Stimulated activated CD8-positive, alpha-beta memory T cell treated with anti-CD3 and anti-CD28 coated beads, Interleukin-4, amount 100 ng/mL, for 24 hours (primary cell): ENCODE measurements around the gene SIM2.
"Not testable (repeated sequence)": the region's sequence is repeated elsewhere in the genome, so short reads cannot be mapped to it uniquely, and the experiment has no call there.

Source experiments
- DNase-seq: peaks from one replicate; pipeline ENCODE4 v3.0.0-alpha.2; 2020; ENCODE audit warnings: low read depth

The SIM2 gene, protein sequence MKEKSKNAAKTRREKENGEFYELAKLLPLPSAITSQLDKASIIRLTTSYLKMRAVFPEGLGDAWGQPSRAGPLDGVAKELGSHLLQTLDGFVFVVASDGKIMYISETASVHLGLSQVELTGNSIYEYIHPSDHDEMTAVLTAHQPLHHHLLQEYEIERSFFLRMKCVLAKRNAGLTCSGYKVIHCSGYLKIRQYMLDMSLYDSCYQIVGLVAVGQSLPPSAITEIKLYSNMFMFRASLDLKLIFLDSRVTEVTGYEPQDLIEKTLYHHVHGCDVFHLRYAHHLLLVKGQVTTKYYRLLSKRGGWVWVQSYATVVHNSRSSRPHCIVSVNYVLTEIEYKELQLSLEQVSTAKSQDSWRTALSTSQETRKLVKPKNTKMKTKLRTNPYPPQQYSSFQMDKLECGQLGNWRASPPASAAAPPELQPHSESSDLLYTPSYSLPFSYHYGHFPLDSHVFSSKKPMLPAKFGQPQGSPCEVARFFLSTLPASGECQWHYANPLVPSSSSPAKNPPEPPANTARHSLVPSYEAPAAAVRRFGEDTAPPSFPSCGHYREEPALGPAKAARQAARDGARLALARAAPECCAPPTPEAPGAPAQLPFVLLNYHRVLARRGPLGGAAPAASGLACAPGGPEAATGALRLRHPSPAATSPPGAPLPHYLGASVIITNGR

DNA sequence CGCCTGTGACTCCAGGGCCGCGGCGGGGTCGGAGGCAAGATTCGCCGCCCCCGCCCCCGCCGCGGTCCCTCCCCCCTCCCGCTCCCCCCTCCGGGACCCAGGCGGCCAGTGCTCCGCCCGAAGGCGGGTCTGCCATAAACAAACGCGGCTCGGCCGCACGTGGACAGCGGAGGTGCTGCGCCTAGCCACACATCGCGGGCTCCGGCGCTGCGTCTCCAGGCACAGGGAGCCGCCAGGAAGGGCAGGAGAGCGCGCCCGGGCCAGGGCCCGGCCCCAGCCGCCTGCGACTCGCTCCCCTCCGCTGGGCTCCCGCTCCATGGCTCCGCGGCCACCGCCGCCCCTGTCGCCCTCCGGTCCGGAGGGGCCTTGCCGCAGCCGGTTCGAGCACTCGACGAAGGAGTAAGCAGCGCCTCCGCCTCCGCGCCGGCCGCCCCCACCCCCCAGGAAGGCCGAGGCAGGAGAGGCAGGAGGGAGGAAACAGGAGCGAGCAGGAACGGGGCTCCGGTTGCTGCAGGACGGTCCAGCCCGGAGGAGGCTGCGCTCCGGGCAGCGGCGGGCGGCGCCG, at the start of gene SIM2:
Gene SIM2, plus strand, starts transcription at position 135 of the 565 bp plus-strand sequence. CDS start 632 bp downstream, outside the sequence.
- DNase-seq, result no peak

DNA sequence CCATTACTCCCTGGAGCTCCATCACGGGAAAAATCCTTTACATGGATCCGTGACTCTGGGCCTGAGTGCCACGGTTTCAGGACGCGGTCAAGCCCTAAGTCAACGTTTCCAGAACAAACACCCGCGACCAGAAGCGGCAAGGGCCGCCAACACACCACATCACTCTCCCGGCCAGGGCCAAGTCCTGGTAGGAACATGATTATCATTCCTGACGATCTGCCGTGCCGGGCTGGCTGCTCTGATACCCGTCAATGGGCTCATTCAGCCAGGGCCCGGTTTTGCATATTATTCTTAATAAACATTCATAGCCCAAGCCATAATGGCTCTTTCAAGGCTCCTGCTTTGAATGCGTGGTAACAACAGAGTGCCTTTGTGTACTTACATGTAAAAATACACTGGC, 44.6 kb upstream of the SIM2 start:
- no peak for DNase-seq

DNA sequence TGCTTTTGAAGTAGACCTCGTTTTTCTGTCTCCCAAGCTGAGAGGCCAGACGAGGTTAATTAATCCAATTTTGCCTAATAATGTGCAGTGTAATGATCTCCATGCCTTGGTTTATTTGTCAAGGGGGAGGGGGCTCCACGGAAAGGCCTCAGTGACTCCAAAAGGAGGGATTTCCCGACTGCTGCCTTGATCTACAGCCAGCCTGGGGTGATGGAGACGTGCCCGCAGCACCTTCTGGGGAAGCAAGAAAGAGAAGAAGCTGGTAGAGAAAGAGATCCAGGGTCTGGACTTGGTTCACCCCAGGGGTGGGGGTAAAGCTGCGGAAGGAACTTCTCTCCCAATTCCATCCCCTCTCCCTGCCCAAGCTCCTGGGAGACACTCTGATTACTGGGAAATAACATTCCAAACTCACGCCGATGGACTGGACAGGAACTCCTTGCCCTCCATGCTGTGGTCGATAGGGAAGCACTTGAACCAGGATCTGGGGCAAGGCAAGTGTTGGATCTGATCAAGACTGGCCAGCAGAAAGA, 44.1 kb upstream of the SIM2 start:
- no peak for DNase-seq

DNA sequence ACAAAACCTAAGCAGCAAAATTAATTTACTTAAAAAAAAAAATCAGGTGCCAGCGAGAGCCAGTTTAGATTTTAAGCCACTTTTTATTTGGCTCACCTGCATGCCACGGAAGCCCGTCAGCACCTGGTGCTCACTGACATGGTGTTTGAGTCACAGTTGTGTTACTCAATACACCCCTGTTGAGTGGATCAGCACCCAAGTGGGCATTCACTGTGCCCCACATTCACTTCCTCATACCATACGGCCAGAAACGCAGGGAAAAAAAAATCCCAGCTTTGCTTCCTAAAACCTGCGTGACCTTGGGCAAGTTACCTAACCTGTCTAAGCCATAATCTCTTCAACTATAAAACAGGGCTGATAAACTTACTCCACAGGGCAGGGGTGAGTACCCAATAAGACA, 42.8 kb upstream of the SIM2 start:
- DNase-seq, result no peak

DNA sequence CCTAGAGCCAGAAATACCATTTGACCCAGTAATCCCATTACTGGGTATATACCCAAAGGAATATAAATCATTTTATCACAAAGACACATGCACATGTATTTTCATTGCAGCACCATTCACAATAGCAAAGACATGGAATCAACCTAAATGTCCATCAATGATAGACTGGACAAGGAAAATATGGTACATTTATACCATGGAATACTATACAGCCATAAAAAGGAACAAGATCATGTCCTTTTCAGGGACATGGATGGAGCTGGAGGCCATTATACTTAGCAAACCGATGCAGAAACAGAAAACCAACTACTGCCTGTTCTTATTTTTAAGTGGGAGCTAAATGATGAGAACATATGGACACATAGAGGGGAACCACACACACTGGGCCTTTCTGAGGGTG, 41.6 kb upstream of the SIM2 start:
- not testable (repeated sequence) for DNase-seq

DNA sequence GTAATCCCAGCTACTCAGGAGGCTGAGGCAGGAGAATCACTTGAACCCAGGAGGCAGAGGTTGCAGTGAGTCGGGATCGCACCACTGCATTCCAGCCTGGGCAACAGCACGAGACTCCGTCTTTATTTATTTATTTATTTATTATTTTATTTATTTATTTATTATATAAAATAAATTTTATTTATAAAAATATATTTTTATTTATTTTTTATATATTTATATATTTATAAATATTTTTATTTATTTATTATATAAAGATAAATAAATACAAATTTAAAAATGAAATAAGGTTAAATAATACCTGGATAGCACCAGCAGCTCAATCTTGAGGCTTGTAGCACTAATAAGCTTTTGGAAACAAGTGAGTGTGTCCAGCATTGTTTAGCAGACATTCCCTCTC, 40.9 kb upstream of the SIM2 start:
- no peak for DNase-seq

DNA sequence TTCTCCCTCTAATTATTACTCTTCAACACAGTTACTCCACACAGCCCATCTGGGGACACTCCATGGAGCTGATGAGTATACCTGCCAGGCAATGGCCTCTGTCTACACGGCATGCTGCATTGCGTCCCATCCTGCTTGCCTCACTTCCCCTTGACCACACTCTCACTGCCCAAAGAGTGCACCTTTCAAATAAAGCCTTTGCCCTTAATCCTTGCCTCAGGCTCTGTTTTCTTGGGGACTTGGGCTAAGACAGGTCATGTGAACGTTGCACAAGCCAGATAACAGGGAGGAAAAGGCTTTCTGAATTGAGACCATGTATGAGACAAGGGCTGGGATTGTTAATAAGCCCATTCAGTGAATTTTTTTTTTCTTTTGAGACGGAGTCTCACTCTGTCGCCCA, 40.0 kb upstream of the SIM2 start:
- no peak for DNase-seq

DNA sequence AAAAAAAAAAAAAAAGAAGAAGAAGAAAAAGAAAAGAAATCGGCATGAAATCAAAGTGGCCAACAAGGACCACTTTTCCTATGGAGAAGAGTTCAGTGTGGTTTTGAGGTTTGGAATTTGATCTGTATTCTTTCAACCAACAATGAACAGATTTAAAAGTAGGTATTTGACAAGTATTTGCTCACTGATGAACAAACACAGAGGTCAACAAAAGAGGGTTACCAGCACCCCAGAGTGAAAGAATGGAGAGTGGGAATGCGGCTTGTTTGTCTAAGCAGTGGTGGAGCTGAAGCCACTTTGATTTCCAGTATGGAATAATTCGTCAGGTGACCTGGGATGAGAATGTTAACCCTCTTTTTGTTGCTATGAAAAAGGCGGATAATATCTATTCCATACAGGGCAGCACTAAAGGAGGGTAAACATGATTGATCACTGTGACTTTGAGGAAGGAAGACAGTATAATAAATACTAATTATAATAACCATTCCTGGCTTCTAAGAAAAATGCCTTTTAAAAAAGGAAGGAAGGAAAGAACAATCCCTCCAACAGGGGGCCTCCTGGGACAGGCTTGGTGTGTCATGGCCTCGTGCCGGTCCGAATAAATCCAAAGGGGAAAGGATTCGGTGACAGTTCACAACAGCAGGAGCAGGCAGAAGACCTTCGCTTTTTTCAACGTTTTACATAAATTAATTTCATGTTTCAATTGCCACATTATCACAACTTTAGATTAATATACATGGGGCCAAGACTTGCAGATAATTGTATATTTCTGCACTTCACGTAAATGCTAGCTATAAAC, 37.2 kb upstream of the SIM2 start:
- no peak for DNase-seq

DNA sequence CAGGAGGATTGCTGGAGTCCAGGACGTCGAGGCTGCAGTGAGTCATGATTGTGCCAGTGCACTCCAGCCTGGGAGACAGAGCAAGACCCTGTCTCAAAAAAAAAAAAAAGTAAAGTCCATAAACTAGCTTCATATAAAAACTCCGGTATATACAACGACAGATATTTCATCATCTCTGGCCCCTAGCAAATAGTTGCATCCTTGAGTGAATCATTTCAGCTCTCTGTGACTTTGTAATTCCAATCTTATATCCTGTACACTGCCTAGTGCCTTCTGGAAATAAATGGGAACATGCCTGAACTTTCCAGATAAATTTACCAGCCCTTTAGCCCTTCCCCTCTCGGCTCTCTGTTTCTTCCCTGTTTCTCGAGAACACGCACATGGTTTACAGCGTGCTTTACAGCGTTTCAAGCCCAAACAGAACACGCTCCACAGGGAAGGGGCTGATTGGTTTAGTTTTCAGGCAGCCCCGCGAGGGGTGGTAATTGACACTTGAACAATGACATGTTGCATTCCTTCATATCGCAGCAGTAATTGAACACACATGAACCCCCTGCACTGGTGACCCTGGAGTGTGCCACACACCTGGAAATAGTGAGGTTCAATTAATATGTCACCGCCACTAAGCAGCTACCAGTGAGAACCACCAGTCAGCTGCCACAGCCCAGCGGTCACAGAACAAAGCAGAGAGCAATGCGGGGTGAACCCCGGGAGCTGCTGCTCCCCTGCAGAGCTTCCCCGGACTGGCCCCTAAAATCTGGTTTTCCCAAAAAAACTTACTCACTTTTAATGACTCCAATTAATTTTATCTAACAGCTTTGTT, 35.7 kb upstream of the SIM2 start:
- no peak for DNase-seq

DNA sequence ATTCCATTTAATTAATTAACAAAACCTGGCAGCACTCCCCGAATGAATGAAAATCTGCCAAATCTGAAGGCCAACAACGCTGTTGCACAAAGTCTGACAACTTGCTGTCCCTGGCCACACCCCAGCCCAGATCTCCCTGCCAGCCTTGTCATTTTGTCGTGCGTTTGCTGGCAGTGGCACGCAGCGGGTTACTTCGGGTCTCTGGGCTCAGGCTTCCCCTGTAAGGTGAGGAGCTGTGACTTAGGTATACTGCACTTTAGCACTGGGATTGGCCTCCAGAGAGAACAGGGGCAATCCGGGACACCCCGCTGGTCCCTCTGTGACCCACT, 34.3 kb upstream of the SIM2 start:
- DNase-seq, result no peak

DNA sequence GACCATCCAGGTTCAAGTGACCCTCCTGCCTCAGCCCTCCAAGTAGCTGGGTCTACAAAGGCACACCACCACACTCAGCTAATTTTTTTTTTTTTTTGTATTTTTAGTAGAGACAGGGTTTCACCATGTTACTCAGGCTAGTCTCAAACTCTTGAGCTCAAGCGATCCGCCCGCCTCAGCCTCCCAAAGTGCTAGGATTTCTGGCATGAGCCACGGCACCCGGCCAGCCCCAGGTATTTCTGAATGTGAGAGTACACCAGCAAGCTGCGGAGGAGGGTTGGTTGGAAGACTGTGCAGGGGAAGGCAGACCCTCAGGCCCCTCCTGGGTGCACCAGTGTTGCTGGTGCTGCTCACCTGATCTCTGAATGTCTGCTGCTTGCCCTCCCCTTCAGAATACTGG, 33.1 kb upstream of the SIM2 start:
- DNase-seq, result no peak

DNA sequence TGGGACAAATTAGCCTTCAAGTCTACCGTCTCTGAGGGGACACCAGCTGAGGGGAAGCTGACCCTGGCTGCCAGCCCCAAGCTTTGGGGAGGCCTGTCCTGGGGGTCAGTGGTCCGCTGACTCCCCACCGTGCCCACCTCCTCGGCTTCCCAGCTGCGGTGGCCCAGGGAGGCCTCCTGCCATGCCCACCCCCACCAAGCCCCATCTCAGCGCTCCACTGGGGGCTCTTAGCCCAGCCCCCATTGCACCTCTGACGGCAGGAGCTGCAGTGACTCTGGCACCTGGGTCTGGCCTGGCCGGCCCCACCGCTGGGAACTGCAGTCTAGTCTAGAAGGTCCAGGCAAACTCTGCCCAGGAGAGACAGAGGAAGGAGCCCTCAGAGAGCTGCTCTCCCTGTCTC, 30.2 kb upstream of the SIM2 start:
- no peak for DNase-seq

DNA sequence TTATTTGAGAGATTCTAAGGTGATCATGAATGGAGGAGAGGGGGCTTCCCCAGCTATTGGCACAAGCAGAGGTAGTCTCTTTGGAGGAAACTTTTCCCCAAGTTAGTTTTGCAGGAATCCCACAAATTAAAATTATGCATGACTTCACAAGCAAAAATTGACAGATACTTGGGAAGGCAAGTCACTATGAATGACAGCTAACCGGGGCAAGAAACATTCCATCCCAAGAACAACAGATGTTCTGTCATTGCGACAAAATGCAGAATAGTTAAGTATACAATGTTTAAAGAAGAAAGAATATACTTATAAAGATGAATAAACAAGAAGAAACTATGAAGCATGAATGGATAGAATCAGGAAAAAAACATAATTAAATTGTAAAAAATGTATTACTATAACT, 27.1 kb upstream of the SIM2 start:
- DNase-seq, result no peak

DNA sequence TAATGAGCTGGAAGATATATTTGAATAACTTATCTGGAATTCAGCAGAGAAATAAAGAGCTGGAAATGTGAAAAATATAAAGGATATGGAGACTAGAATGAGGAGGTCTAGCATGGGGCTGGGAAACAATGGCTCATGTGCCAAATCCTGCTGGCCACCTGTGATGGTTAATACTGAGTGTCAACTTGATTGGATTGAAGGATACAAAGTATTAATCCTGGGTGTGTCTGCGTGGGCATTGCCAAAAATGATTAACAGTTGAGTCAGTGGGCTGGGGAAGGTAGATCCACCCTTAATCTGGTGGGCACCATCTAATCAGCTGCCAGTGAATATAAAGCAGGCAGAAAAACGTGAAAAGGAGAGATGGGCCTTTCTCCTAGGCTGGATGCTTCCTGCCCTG, 26.6 kb upstream of the SIM2 start:
- not testable (repeated sequence) for DNase-seq

DNA sequence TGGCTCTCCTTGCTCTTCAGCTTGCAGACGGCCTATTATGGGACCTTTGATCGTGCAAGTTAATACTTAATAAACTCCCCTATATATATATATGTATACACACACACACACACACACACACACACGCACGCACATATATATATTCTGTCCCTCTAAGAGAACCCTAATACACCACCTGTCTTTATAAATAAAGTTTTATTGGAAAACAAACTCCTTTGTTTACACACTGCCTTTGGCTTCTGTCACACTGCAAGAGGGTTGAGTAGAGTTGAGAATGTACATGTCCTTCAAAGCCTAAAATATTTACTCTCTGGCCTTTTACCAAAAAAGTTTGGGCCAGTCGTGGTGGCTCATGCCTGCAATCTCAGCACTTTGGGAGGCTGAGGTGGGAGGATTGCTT, 26.2 kb upstream of the SIM2 start:
- DNase-seq, result no peak

DNA sequence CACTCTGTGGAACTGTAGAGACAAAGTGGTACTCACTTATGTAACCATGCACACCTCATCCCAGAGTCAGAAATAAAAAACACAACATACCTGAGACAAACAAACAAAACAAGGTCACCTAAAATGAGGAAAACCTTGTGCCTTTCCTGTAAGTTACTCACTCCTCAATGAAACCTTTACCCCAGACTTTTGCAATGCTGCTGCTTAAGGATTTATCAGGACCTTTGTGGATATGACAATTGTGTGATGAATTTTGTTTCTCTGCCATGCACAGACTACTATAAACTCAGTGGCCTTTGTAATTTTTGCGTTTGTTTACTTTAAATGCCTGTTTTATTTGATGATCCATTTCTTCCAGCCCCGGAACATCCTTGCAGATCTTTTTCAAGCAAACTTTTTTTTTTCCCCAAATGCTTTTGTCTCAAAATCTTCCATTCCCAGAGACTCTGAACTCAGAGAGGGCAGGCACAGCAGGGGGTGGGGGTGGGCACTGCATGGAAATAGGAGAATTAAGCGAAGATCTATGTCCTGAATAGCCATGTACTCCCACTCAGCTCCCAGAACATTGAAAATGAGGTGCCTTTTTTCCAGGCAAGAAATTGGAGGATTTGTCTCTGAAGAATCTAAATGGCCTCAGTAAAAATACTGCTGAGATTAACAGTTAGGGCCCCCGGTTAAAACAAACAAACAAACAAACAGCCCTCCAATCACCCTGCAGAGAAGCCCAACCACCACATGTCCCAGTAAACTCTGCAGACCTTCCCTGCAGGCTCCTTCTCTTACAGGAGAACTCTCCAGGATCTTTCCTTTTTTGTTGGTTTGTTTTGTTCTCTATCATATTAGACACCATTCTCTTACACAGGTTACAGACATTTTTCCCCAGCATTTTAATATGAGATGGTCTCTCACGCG, 22.6 kb upstream of the SIM2 start:
- DNase-seq, result no peak

DNA sequence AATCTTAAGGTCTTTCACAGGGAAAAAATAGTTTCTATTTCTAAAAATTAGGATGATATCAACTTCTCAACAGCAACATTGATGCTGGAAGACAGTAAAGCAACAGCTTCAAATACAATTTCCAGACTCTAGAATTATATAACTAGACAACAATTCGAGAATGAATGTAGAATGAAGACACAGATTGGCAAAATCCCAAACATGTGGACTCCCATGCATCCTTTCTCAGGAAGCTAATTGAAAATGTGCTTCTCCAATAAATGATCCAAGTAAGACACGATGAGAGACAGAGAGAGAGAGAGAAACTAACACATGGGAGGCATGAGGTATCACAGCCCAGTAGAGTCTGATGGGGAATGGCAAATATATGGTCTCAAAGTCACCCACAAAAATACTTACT, 21.5 kb upstream of the SIM2 start:
- DNase-seq, result no peak

DNA sequence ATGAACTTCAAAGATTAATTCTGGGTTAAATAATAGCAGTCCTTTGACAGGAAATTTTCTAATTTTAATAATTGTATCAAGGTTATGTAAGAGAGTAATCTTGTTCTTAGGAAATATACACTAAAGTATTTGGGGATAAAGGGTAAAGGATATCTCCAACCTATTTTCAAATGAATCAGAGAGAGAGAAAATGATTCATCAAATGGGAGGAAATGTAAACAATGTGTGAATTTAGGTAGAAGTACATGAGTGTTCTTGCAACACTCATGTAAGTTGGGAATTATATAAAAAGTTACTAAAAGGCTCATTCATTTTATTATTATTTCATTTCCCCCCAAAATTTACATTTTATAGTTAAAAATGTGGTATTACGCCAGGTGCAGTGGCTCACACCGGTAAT, 20.4 kb upstream of the SIM2 start:
- DNase-seq, result no peak

DNA sequence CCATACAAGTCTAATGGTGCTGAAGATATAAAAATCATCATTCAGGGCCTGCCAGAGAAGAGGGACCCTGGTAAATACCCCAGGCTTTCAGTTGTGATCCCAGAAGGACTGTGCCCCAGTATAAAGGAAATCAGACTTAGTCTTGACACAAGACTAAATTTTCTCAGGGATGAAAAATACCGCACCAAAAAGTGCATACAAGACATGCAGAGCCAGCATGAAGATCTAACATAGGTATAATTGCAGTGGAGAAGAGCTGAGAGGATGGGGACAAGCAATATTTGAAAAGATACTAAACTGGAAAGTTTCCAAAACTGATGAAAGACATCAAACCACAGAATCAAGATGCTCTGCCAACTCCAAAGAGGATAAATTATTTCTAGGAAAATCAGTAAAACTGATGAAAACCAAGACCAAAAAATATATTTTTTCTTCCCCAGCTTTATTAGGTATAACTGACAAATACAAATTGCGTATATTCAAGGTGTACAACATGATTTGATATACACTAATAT, 17.7 kb upstream of the SIM2 start:
- DNase-seq, result no peak
